ENCODE results near the gene SYNPR.

The SYNPR gene

DNA sequence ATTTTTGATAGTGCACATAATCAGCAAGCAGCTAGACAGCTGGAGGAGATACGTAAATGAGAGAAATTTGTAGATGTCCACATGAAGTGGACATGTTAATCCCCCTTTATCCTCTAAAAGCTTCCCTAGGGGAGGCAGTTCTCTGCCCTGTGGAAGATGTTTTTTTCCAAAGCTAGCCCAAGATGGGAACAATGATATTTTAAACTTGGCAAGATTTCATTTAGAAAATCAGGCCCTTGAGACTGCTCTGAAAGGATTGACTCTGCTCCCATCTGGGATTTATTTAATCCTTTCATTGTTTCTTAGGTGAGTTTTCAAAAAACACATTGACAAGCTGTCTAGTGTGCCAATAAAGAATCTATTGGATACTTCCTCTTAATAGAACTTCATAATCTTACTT lies 92.0 kb downstream of the SYNPR start:
- DNase-seq (ENCODE audit: low read depth in 4 of 4, low spot score in 1 of 4) = no peak

DNA sequence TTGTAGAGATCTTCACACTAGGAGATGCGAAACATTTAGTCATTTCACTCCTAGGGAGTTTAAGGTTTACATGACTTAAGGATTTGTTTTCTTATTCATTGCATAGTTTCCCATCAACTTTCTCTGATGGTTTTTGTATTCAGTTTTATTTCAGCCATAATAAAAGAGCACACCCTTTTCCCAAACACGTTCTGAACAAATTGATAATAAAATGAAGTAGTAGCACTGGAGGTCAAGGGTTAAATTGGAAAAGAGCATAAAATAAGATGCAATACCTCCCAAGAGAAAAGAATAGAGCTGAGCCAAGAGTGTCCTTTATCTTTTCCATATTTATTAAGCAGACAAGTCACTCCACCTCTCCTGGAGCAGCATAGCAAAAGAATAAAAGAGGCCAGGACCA lies 104.9 kb downstream of the SYNPR start:
- DNase-seq (ENCODE audit: low read depth in 4 of 4, low spot score in 1 of 4) = no peak

DNA sequence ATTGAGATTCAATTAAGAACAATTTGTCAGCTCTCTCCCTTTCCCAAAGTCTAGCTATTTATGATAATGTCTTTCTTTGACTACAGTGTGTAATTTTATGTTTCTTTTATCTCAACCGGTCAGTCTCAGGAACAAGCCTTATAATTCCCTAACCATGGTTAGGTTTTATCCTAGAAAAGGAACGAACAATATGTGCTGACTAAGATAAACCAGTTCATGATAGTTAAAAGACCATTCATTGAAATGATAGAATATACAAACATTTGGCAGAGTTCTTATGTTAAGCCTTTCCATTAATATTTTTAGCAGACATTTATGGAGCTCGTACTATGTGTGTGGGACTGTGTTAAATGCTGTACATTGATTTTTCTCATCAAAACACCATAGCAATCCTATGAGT lies 106.3 kb downstream of the SYNPR start:
- DNase-seq (ENCODE audit: low read depth in 4 of 4, low spot score in 1 of 4) = no peak

DNA sequence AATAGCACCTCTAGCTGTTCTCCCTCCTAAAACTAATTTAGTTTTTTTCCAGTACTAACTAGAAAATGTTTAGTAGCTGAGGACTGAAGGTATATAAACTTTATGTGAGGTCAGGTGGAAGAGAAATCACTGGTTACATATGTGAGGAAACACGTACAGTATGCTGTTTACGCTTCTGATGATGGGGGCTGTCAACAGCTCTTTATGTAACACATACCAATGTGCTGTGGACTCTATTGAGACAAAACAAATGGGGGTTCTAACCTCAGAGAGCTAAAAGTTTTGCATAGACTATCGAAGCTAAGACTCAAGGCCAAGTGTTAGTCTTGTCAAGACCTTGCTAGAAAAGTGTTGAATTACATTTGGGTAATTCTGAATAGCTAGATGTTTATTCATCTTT lies 107.5 kb downstream of the SYNPR start:
- DNase-seq (ENCODE audit: low read depth in 4 of 4, low spot score in 1 of 4) = no peak

DNA sequence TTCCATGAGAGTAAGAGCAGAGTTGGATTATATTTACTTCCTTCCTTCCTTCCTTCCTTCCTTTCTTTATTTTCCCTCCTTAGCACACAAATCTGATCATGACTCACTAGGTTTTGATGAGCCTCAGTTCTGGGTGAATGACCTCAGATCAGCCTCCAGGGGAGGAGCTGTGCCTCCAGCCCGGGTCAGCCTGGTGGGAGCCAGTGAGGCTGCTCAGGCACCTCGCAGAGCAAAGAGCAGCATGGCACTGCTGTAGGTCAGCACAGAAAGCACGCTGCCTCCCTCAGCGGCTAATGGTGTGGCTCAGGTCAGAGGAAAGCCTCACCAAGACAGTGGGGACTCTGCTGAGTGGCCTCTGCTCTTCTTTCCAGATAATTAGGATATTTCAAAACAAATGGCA lies 108.5 kb downstream of the SYNPR start:
- DNase-seq (ENCODE audit: low read depth in 4 of 4, low spot score in 1 of 4) = no peak

DNA sequence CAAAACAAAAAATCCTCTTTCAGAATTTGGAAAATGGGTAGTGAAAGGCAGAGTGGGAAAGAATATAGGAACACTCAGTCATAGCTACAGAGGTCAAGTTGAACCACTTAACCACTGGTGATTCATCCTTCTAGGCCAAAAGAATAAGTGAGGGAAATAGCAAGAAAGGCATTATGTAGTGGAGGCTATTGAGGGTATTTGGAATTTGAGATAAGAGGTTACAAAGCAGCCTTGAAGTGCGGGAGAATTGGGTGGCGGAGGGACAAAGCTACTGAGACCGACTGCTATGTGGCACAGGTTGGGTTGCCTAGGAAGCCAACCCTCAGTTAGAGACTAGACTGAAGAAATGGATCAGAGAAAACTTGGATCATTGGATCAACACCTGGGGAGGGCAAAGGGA lies 109.5 kb downstream of the SYNPR start:
- DNase-seq (ENCODE audit: low read depth in 4 of 4, low spot score in 1 of 4) = no peak

DNA sequence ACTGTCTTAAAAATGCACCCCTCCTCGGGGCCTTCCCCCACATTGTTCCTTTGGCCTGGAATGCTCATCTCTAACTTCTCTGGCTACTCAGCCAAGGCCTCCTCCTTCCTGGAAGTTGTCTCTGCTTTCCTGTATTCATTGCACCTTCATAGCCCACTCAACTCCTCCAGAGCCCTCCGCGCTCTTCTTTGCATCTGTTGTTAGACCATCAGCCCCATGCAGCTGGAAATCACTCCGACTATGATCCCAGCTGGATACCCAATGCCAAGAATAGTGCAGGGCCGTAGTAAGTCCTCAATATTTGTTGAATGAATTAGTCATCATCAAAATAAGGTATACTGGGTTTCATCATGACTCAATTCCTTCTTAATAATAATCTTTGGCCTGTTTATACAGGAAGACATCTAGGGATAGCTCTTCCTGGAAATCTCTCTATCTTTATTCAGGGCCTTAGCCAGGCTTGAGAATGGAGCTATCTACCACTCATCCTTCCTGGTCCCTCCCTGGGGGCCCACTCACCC lies 112.7 kb downstream of the SYNPR start:
- no peak for DNase-seq (ENCODE audit: low read depth in 4 of 4, low spot score in 1 of 4)

DNA sequence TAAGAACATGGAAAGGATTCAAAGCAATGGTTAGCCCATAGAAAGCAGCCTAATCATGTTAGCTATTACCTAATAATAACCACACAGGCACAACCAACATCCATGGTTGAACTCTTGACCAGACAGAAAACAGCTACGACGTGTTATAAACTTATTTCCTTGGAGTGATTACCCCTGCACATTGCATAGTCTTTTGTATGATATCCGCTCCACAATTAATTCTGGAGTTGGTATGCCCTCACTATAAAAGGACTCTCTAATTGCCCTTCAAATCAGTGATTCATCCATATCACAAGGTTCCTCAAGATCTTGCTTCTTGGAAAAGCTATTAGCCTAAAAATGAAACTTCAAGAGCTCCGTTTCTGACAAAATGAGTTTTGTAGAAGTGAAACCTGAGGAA lies 117.9 kb downstream of the SYNPR start:
- no peak for DNase-seq (ENCODE audit: low read depth in 4 of 4, low spot score in 1 of 4)

DNA sequence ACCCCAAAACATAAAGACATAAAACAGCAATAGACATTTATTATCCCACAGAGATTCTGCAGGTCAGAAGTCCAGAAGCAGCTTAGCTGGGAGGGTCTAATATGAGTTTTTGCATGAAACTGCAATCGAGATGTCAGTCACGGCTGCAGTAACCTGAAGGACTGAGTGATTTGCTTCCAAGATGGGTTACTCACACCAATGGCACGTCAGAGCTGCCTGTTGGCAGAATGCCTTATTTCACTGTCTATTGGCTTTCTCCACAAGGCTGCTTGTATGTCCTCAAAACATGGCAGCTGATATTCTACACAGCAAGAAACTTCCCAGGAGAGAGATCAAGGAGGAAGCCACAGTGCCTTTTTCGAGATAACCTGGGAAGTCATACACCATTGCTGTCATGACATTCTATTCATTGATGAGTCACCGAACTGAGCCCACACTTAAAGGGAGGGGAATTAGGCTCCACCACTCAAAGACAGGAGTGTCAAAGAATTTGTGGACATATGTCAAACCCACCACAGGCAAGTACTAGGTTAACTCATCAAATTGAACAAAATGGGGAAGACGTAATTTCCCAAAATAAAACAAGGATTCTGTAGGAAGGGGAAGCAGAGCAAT lies 122.2 kb downstream of the SYNPR start:
- no peak for DNase-seq (ENCODE audit: low read depth in 4 of 4, low spot score in 1 of 4)

DNA sequence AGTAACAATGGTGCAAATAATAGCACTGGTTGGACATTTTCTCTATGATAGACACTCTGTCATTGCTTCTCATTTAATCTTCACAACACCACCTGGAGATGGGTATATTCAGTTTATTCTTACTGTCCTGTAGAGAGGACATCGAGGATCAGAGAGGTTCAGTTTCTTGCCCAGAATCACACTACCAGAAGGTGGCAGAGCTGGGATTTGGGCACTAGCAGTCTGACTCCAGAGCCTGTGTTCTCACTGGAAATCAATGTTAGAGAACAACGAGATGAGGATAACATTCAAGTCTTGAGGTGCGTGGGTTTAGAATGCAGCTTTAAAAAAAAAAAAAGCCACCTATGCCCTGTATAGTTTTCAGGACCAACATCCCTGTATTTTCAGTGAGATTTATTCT lies 127.8 kb downstream of the SYNPR start:
- no peak for DNase-seq (ENCODE audit: low read depth in 4 of 4, low spot score in 1 of 4)

DNA sequence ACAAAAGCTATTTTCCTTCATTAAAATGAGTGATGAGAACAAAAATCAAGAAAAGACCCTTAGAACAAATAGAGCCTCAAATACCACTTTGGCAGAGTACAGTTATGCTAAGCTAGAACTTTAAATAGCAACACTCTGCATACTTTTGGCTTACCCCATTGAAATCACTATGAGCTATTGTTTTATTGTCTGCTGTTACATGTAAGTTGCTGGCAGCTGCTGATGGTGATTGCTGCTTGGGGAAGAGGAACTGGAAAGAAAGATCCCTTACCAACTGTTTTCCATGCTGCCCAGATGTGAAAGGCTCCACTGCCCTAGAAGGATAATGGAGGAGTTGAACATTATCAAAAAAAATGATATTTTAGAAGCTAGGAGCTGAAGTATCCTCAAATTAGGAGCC lies 135.4 kb downstream of the SYNPR start:
- no peak for DNase-seq (ENCODE audit: low read depth in 4 of 4, low spot score in 1 of 4)

DNA sequence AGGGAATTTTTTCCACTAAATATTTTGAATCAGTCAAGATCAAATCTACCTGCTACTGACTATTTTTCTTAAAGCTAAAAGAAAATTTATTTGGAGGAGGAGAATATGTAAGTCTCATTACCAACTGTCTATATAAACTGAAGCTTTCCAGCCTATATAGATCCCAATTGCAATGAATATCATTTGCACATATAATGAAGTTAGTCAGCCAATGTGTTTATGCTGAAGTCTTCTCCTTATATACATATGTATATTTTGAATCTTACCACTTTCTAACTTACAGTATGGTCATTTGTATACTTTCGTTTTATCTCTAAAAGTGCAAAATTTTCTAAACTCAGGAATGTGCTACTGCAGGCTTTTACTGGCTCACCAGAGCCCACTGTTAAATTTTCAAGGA lies 136.5 kb downstream of the SYNPR start:
- no peak for DNase-seq (ENCODE audit: low read depth in 4 of 4, low spot score in 1 of 4)

DNA sequence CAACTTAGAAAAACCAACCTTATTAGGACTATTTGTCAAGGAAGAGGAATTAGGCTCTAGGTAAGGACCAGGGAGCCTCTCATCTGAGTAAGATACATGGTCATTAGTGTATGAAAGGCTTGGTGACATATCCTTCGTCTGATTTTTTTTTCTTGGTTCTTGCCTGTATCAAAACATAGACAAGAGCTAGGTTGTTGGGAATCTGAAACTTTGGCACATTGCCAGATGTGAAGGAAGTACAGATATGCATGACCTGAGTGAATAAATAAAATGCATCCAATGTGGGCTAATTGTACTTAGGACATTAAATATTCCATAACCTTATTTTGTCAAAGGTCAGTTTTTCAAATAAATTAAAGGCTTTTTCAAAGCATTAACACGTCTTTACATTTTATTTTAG lies 151.8 kb downstream of the SYNPR start:
- DNase-seq (ENCODE audit: low read depth in 4 of 4, low spot score in 1 of 4) = no peak

DNA sequence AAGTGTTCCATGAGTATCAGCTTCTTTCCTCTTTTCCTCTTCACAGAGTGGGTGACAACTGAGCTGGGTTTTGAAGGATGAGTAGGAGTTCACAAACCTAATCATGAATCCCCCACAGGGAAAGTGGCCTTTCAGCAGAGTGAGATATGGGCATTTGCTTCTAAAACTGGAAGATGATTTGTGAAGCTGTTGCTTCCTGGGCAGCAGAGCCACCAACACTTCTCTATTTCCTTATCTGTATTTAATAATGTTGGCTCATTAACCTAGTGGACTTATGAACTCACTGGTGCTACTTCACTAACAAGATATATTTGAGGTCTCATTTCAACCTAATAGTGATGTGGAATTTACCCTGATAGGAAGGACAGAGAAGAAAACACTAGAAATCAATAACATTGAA lies 152.8 kb downstream of the SYNPR start:
- no peak for DNase-seq (ENCODE audit: low read depth in 4 of 4, low spot score in 1 of 4)

DNA sequence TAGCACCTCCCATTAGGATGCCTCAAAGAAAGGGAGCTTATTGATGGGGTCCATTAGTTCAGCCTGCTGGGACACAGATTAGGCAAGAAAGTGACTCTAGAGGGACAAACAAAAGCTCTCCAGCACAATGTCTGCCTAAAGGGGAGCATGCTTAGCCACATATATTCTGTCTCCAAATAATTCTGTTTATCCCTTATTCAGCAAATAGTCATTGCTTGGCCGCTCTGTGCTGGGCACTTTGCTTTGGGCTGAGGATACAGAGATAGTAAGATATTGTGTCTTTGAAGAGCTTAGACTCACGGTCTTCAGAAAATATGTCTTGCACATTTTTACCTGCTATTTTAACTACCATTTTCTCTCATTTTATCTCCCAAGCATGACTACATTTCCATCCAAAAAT lies 159.8 kb downstream of the SYNPR start:
- DNase-seq (ENCODE audit: low read depth in 4 of 4, low spot score in 1 of 4) = no peak

DNA sequence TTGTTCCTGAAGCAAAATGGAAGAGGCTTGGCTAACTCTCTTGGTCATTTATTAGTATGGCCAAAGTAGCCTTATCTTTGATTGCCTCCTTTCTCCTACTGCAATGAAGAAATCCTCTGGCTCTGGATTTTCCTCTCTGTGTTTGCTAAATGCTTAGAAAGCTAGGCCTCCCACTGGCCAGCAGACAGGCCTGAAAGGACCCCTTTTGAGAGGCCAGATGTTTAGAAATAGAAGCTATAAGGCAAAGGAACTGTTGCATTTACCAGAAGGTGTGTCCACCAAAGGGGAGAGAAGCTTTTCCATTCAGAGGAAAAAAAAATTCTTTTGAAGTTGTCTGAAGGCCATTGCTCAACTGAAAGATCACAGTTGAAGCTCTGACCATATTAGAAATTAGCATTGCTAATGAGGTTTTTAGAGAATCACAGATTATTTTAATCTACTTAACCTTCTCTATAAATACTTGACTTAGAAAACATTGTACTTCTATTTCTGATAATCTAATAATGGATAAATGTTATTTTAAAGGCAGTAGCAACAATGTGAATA lies 160.8 kb downstream of the SYNPR start:
- no peak for DNase-seq (ENCODE audit: low read depth in 4 of 4, low spot score in 1 of 4)

DNA sequence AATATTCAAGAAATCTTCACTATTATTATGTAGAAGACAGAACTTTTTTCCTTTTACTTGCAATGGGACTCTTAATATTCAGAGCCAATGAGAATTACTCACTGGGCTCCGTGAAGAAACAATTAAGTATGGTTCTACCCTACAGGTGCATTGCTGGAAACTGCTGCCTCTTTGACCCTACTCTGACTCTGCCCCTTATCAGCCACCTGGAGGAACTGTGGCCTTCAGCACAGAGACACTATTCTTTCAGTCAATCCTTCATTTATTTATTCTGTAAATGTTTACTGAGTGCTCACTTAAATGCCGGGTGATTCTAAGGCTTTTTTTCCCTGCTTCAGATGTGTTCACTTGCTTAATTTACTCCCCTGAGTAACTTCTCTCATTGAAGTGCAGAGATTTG lies 163.2 kb downstream of the SYNPR start:
- DNase-seq (ENCODE audit: low read depth in 4 of 4, low spot score in 1 of 4) = no peak

DNA sequence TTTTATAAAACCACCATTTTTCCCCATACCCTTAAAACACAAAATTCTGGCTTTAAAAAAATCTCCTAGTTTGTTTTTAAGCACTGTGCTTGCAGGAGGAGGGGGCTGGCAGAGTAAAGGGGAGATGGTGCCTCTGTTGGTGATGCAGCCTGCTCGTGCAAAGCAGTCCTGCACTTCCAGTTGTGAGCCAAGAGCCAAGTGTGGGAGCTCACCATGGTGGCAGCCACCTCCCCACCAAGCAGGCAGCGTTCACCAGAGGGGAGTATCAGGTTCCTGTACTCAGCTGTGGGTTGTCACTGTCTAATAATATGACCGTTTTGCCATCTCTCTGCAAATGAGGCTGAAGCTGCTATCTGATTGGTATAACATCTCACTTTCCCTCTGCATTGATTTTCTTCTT lies 164.8 kb downstream of the SYNPR start:
- no peak for DNase-seq (ENCODE audit: low read depth in 4 of 4, low spot score in 1 of 4)

DNA sequence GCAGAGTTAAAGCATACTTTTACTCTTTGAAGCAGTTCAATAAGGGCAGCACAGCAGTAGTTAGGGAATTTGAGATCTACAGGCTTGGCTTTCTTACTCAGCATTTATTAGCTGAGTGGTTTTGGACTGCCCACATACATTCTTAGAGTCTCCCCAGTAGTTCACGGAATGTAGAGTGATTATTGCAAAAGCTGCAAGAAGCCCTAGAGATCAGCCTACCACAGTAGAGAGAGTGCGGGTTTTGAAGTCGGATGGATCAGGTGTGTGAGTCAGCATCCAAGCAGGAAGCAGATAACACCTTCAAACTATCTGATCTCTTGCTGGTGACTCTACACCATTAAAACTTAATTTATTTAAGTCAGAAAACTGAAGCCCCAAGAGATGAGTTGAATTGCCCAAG lies 171.9 kb downstream of the SYNPR start:
- DNase-seq (ENCODE audit: low read depth in 4 of 4, low spot score in 1 of 4) = no peak

DNA sequence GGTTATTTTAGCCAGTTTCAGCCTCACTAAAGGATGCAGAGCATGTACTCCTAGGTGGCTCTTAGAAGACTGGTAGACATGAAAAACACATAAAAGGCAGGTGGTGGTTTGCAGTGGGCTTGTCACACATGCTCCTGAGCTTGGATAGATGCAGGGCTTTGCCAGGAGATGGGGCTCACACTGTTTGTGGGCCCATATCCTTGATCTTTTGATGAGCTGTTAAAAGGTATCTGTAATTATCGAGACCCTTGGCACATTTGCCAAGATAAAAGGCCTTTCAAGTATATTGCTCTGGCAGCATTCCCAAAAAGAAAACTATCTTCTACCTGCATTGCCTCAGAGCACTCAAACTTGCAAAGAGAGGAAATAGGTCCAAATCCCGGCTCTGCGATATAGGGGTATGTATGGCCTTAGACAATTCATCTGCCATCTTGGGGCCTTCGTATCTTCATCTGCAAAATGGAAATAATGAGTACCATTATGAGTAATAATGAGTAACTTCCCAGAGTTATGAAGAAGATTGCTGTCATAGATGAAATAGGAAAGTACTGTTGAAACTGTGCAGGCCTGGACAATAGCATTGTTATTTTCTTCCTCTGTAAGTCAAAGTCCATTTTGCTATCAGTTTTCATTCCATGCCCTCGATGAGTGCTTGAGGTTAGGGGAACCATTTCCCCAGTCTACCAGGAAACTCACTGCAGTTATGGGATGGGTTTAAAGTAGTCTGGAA lies 172.7 kb downstream of the SYNPR start:
- DNase-seq (ENCODE audit: low read depth in 4 of 4, low spot score in 1 of 4) = no peak

DNA sequence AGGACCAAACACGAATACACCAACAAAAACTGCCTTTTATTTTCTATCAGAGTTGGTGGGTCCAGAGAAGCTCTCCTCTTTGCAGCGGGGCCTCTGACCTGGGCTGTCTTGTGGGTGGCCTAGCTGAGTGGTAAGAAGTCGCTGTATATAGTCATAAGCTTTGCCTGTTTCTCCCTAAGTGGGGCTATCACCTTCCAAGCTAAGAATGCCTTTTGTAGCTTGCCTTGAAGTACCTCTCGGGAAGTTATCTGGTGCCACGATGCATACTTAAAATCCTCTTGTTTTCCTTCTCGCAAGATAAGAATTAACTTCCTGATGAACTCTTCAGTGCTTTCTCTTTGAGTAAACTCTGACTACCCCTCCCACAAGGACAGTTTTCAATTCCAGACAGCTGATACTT lies 178.8 kb downstream of the SYNPR start:
- no peak for DNase-seq (ENCODE audit: low read depth in 4 of 4, low spot score in 1 of 4)

DNA sequence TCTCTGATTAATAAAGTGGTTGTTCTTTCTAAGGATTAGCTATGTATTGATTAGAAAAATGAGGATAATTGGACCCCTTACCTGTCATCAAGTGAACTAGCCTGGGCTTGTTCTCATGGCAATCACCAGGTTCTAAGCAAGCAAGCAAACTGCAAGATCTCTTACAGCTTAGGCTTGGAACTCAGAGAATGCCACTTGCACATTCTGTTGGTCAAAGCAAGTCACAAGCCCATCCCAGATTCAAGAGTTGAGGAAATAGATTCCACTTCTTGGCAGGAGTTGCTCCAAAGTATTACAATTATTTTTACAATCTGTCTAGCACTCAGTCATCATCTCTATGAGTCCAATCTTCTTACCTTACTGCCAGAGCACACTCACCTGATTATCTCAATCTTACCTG lies 180.3 kb downstream of the SYNPR start:
- DNase-seq (ENCODE audit: low read depth in 4 of 4, low spot score in 1 of 4) = no peak

DNA sequence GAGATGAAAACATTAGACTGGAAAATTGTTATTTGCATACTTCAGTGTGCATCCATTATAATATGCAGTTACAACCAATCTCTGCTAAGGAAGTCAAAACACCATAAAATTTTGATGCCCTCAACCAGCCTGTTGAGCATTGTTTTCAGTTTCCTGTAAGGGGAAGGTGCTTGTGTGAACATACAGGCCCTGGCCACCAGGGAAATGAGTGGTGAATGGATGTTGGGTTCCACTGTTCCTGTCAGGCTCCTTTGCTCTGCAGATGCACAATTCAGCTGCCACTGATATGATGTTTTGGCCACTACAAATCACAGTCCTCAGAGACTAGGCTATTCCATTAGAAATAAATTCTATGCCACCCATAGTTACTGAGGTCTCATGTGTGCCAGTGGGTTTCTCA lies 184.6 kb downstream of the SYNPR start:
- no peak for DNase-seq (ENCODE audit: low read depth in 4 of 4, low spot score in 1 of 4)

Measured in stimulated activated CD4-positive, alpha-beta T cell treated with anti-CD3 and anti-CD28 coated beads, Interleukin-1b, Interleukin-23, amount 100 ng/mL, for 24 hours (primary cell).